Hepatocyte (in vitro differentiated cells): Measurements from ENCODE around the gene WNT3A.

Experiments used
- EZH2 ChIP-seq: fragments of 200-600 bp; sonication (generic); IDR thresholded peaks from 2 replicates; pipeline ENCODE4 v1.6.1; 2016; ENCODE audit warnings: antibody characterized with exemption, mild to moderate bottlenecking, borderline replicate concordance
- EZH2phosphoT487 ChIP-seq: fragments of 200-600 bp; sonication (generic); IDR thresholded peaks from one replicate; pipeline ENCODE4 v1.6.1; 2018; ENCODE audit warnings: antibody characterized with exemption, mild to moderate bottlenecking, low read depth, moderate library complexity; ENCODE audit not compliant: unreplicated experiment, severe bottlenecking
- TF ChIP-seq, protein P1 (sequence below): fragments of 200-600 bp; sonication (generic); IDR thresholded peaks from 2 replicates; pipeline ENCODE4 v1.5.1; 2016; ENCODE audit warnings: antibody characterized with exemption, mild to moderate bottlenecking; ENCODE audit not compliant: poor library complexity

GRCh38 chr1:228101994-228102790, 95.4 kb downstream of the WNT3A start:
- TF ChIP-seq EZH2phosphoT487, result no peak
- TF ChIP-seq, protein P1, sequence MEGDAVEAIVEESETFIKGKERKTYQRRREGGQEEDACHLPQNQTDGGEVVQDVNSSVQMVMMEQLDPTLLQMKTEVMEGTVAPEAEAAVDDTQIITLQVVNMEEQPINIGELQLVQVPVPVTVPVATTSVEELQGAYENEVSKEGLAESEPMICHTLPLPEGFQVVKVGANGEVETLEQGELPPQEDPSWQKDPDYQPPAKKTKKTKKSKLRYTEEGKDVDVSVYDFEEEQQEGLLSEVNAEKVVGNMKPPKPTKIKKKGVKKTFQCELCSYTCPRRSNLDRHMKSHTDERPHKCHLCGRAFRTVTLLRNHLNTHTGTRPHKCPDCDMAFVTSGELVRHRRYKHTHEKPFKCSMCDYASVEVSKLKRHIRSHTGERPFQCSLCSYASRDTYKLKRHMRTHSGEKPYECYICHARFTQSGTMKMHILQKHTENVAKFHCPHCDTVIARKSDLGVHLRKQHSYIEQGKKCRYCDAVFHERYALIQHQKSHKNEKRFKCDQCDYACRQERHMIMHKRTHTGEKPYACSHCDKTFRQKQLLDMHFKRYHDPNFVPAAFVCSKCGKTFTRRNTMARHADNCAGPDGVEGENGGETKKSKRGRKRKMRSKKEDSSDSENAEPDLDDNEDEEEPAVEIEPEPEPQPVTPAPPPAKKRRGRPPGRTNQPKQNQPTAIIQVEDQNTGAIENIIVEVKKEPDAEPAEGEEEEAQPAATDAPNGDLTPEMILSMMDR, result peak; percentile 36
- TF ChIP-seq EZH2, result no peak
